Measurements from ENCODE around the gene KCP.

KCP gene

GRCh38 chr7:128922496-128923410 lies 12.2 kb upstream of the KCP start:
- H3K18ac ChIP-seq (ENCODE audit: low read depth in 1 of 2, low read length in 2 of 2) = no peak overlapping the region
- no peaks in the 10 kb centered on the region for H3K9me3 ChIP-seq (ENCODE audit: control insufficient read depth, low read length)
- 86% methylated on average over 14 of the region's 16 CpGs for WGBS
- H3K4ac ChIP-seq (ENCODE audit: low read depth in 1 of 2, low read length in 2 of 2) = no peak overlapping the region
- H3K4me1 ChIP-seq (ENCODE audit: control insufficient read depth, insufficient read depth, low read depth, low read length) = peaks cover 11% of the 10 kb centered on the region
- H3K9ac ChIP-seq (ENCODE audit: low read length) = no peak overlapping the region
- peaks cover 56 to 57% of the 10 kb centered on the region in 2 experiments for H3K27me3 ChIP-seq (ENCODE audit: control insufficient read depth in 1 of 2, insufficient read depth in 1 of 2, low read length in 2 of 2)
- H3K14ac ChIP-seq (ENCODE audit: low read length in 2 of 2) = no peak overlapping the region
- no peaks in the 10 kb centered on the region for H3K79me1 ChIP-seq (replicated peaks; ENCODE audit: low read length, poor library complexity, severe bottlenecking)
- H2BK120ac ChIP-seq (ENCODE audit: low read depth, low read length) = no peak overlapping the region
- H2BK12ac ChIP-seq (ENCODE audit: low read length in 2 of 2) = no peak overlapping the region
- H2BK15ac ChIP-seq (ENCODE audit: low read depth, poor library complexity, severe bottlenecking) = no peak overlapping the region
- no peak overlapping the region for H3K27ac ChIP-seq (ENCODE audit: low read length, poor library complexity, severe bottlenecking)
- H2AFZ ChIP-seq (ENCODE audit: low read depth, low read length) = no peak overlapping the region
- H3K36me3 ChIP-seq (ENCODE audit: control insufficient read depth in 1 of 2, insufficient read depth in 2 of 2, low read depth in 1 of 2, low read length in 2 of 2) = no peaks in the 10 kb centered on the region
- no peak overlapping the region for H3K4me3 ChIP-seq (ENCODE audit: insufficient read depth in 1 of 2, low read depth in 1 of 2, low read length in 2 of 2)
- no peak overlapping the region for H2BK5ac ChIP-seq (ENCODE audit: low read depth, low read length, poor library complexity, severe bottlenecking)
- no peak overlapping the region for H4K8ac ChIP-seq (ENCODE audit: low read length)
- no peak for DNase-seq
- H4K91ac ChIP-seq (ENCODE audit: low read length) = no peak overlapping the region
- H3K4me2 ChIP-seq (ENCODE audit: low read length, poor library complexity, severe bottlenecking) = no peak overlapping the region
- no peak overlapping the region for H3K23ac ChIP-seq (ENCODE audit: low read length in 2 of 2)
- H2AK5ac ChIP-seq (ENCODE audit: low read length, severe bottlenecking) = no peak overlapping the region

- H2BK5ac ChIP-seq (ENCODE audit: low read depth, low read length, poor library complexity, severe bottlenecking) = no peak overlapping the region
- no peak overlapping the region for H3K23ac ChIP-seq (ENCODE audit: low read length in 2 of 2)
- no peaks in the 10 kb centered on the region for H3K9me3 ChIP-seq (ENCODE audit: control insufficient read depth, low read length)
- H3K4me2 ChIP-seq (ENCODE audit: low read length, poor library complexity, severe bottlenecking) = no peak overlapping the region
- no peak for DNase-seq
- no peak overlapping the region for H3K18ac ChIP-seq (ENCODE audit: low read depth in 1 of 2, low read length in 2 of 2)
- H3K4me3 ChIP-seq (ENCODE audit: insufficient read depth in 1 of 2, low read depth in 1 of 2, low read length in 2 of 2) = no peak overlapping the region
- no peak overlapping the region for H2BK120ac ChIP-seq (ENCODE audit: low read depth, low read length)
- H3K27ac ChIP-seq (ENCODE audit: low read length, poor library complexity, severe bottlenecking) = no peak overlapping the region
- no peak overlapping the region for H2AK5ac ChIP-seq (ENCODE audit: low read length, severe bottlenecking)
- no peak overlapping the region for H2BK12ac ChIP-seq (ENCODE audit: low read length in 2 of 2)
- H2BK15ac ChIP-seq (ENCODE audit: low read depth, poor library complexity, severe bottlenecking) = no peak overlapping the region
- H3K36me3 ChIP-seq (ENCODE audit: control insufficient read depth in 1 of 2, insufficient read depth in 2 of 2, low read depth in 1 of 2, low read length in 2 of 2) = no peaks in the 10 kb centered on the region
- H3K9ac ChIP-seq (ENCODE audit: low read length) = no peak overlapping the region
- H2AFZ ChIP-seq (ENCODE audit: low read depth, low read length) = no peak overlapping the region
- H3K14ac ChIP-seq (ENCODE audit: low read length in 2 of 2) = no peak overlapping the region
- H3K4me1 ChIP-seq (ENCODE audit: control insufficient read depth, insufficient read depth, low read depth, low read length) = peaks cover 11% of the 10 kb centered on the region
- no peak overlapping the region for H3K4ac ChIP-seq (ENCODE audit: low read depth in 1 of 2, low read length in 2 of 2)
- no peak overlapping the region for H4K8ac ChIP-seq (ENCODE audit: low read length)
- H3K79me1 ChIP-seq (replicated peaks; ENCODE audit: low read length, poor library complexity, severe bottlenecking) = no peaks in the 10 kb centered on the region
- H4K91ac ChIP-seq (ENCODE audit: low read length) = no peak overlapping the region
- peaks cover 61 to 63% of the 10 kb centered on the region in 2 experiments for H3K27me3 ChIP-seq (ENCODE audit: control insufficient read depth in 1 of 2, insufficient read depth in 1 of 2, low read length in 2 of 2)
- WGBS = 80% methylated on average over 9 of the region's 9 CpGs
Measured at GRCh38 chr7:128921866-128922440, 11.4 kb upstream of the KCP start.

- Histone ChIP-seq H3K4me2 (ENCODE audit: low read length, poor library complexity, severe bottlenecking) (peak overlapping the region; percentile 18), H3K79me1 (replicated peaks; ENCODE audit: low read length, poor library complexity, severe bottlenecking) (no peaks in the 10 kb centered on the region), H2BK120ac (ENCODE audit: low read depth, low read length) (no peak overlapping the region), H3K27me3 (ENCODE audit: control insufficient read depth in 1 of 2, insufficient read depth in 1 of 2, low read length in 2 of 2) (peaks cover 68% of the 10 kb centered on the region in 2 experiments), H3K4me1 (ENCODE audit: control insufficient read depth, insufficient read depth, low read depth, low read length) (peaks cover 11% of the 10 kb centered on the region), H3K4me3 (ENCODE audit: insufficient read depth in 1 of 2, low read depth in 1 of 2, low read length in 2 of 2) (no peak overlapping the region), H2BK12ac (ENCODE audit: low read length in 2 of 2) (no peak overlapping the region), H2AK5ac (ENCODE audit: low read length, severe bottlenecking) (no peak overlapping the region), H3K23ac (ENCODE audit: low read length in 2 of 2) (no peak overlapping the region), H2BK15ac (ENCODE audit: low read depth, poor library complexity, severe bottlenecking) (no peak overlapping the region), H3K14ac (ENCODE audit: low read length in 2 of 2) (no peak overlapping the region), H3K4ac (ENCODE audit: low read depth in 1 of 2, low read length in 2 of 2) (no peak overlapping the region), H3K9me3 (ENCODE audit: control insufficient read depth, low read length) (no peaks in the 10 kb centered on the region), H3K9ac (ENCODE audit: low read length) (no peak overlapping the region), H4K91ac (ENCODE audit: low read length) (no peak overlapping the region), H2BK5ac (ENCODE audit: low read depth, low read length, poor library complexity, severe bottlenecking) (no peak overlapping the region), H3K18ac (ENCODE audit: low read depth in 1 of 2, low read length in 2 of 2) (no peak overlapping the region), H3K27ac (ENCODE audit: low read length, poor library complexity, severe bottlenecking) (no peak overlapping the region), H2AFZ (ENCODE audit: low read depth, low read length) (no peak overlapping the region), H3K36me3 (ENCODE audit: control insufficient read depth in 1 of 2, insufficient read depth in 2 of 2, low read depth in 1 of 2, low read length in 2 of 2) (no peaks in the 10 kb centered on the region), H4K8ac (ENCODE audit: low read length) (no peak overlapping the region)
- 63% methylated on average over 13 of the region's 13 CpGs for WGBS
- DNase-seq = no peak
Measured at GRCh38 chr7:128920913-128921582, 10.5 kb upstream of the KCP start.
